Measurements from ENCODE around the gene HSD17B11.

DNA sequence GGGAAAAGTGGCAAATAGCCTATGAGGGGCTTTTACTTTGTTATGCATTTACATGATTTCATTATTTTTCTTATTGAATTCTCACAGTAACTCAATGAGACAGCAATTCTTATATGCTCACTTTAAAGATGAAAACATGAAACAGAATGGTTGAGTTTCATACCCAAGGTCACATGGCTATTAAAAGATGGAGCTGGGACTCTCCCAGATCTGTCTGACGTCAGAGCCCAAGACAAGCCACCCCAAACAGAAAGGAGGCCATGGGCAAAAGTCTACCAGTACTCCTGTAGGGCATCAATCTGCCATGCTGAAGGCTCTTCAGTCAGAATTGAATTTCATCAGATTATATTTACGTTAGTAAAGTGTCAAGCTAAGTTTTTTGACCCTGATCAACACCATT, 13.2 kb downstream of the HSD17B11 start:
- TF ChIP-seq, protein P1, sequence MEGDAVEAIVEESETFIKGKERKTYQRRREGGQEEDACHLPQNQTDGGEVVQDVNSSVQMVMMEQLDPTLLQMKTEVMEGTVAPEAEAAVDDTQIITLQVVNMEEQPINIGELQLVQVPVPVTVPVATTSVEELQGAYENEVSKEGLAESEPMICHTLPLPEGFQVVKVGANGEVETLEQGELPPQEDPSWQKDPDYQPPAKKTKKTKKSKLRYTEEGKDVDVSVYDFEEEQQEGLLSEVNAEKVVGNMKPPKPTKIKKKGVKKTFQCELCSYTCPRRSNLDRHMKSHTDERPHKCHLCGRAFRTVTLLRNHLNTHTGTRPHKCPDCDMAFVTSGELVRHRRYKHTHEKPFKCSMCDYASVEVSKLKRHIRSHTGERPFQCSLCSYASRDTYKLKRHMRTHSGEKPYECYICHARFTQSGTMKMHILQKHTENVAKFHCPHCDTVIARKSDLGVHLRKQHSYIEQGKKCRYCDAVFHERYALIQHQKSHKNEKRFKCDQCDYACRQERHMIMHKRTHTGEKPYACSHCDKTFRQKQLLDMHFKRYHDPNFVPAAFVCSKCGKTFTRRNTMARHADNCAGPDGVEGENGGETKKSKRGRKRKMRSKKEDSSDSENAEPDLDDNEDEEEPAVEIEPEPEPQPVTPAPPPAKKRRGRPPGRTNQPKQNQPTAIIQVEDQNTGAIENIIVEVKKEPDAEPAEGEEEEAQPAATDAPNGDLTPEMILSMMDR (conservative IDR thresholded peaks at IDR 0.05; ENCODE audit: low read depth, low read length): no peak
- TF ChIP-seq EZH2 (IDR thresholded peaks at IDR 0.05; ENCODE audit: borderline replicate concordance, low read depth, low read length, poor library complexity, severe bottlenecking): no peak

Measured in A673 (cell line).